ENCODE data around the gene NRXN2. TPM values are rescaled to one million over a fixed set of nuclear protein-coding genes. Genes with fewer than 3 reads are reported as not detected.

Gene NRXN2
- polyA plus RNA-seq, 1 experiment: not detected

GRCh38 chr11:64753019-64753379 is 30.0 kb upstream of the NRXN2 start:
- Histone ChIP-seq H3K27ac (ENCODE audit: low read depth, low read length) (no peak overlapping the region), H3K4me3 (ENCODE audit: low read depth, low read length) (no peak overlapping the region), H3K9me3 (ENCODE audit: control insufficient read depth, insufficient read depth, low read length) (no peaks in the 10 kb centered on the region; the same call in 1 of the 2 replicates), H3K27me3 (ENCODE audit: control insufficient read depth, insufficient read depth, low read length) (no peaks in the 10 kb centered on the region)
- TF ChIP-seq CTCF (IDR thresholded peaks at IDR 0.05; ENCODE audit: low read depth, low read length): no peak
- CTCF ChIA-PET: interaction anchor here (1.3 kb wide), 1 partner anchor 10 kb away, joined by 4 read pairs; no protein-coding TSS in a partner anchor
- no peak for DNase-seq (ENCODE audit: low read depth, low spot score)
- POLR2A ChIA-PET: no interaction called here

GRCh38 chr11:64752175-64752970 is 29.4 kb upstream of the NRXN2 start:
- CTCF ChIA-PET: interaction anchor here (1.3 kb wide), 1 partner anchor 10 kb away, joined by 4 read pairs; no protein-coding TSS in a partner anchor
- no peak for TF ChIP-seq CTCF (IDR thresholded peaks at IDR 0.05; ENCODE audit: low read depth, low read length)
- no peak for DNase-seq (ENCODE audit: low read depth, low spot score)
- POLR2A ChIA-PET: no interaction called here
- Histone ChIP-seq H3K27me3 (ENCODE audit: control insufficient read depth, insufficient read depth, low read length) (no peaks in the 10 kb centered on the region), H3K9me3 (ENCODE audit: control insufficient read depth, insufficient read depth, low read length) (no peaks in the 10 kb centered on the region; the same call in 1 of the 2 replicates), H3K27ac (ENCODE audit: low read depth, low read length) (no peak overlapping the region), H3K4me3 (ENCODE audit: low read depth, low read length) (no peak overlapping the region)

GRCh38 chr11:64751580-64751979 is 28.6 kb upstream of the NRXN2 start:
- Histone ChIP-seq H3K4me3 (ENCODE audit: low read depth, low read length) (no peak overlapping the region), H3K27ac (ENCODE audit: low read depth, low read length) (no peak overlapping the region), H3K27me3 (ENCODE audit: control insufficient read depth, insufficient read depth, low read length) (peaks cover 2% of the 10 kb centered on the region), H3K9me3 (ENCODE audit: control insufficient read depth, insufficient read depth, low read length) (no peaks in the 10 kb centered on the region; the same call in 1 of the 2 replicates)
- CTCF ChIA-PET: no interaction called here
- no peak for TF ChIP-seq CTCF (IDR thresholded peaks at IDR 0.05; ENCODE audit: low read depth, low read length)
- no peak for DNase-seq (ENCODE audit: low read depth, low spot score)
- POLR2A ChIA-PET: no interaction called here

GRCh38 chr11:64751136-64751535 is 28.1 kb upstream of the NRXN2 start:
- no peak for DNase-seq (ENCODE audit: low read depth, low spot score)
- Histone ChIP-seq H3K27me3 (ENCODE audit: control insufficient read depth, insufficient read depth, low read length) (peaks cover 7% of the 10 kb centered on the region), H3K4me3 (ENCODE audit: low read depth, low read length) (no peak overlapping the region), H3K9me3 (ENCODE audit: control insufficient read depth, insufficient read depth, low read length) (no peaks in the 10 kb centered on the region; the same call in 1 of the 2 replicates), H3K27ac (ENCODE audit: low read depth, low read length) (no peak overlapping the region)
- POLR2A ChIA-PET: no interaction called here
- CTCF ChIA-PET: no interaction called here
- TF ChIP-seq CTCF (IDR thresholded peaks at IDR 0.05; ENCODE audit: low read depth, low read length): no peak

GRCh38 chr11:64750361-64751054 is 27.5 kb upstream of the NRXN2 start:
- Histone ChIP-seq H3K27ac (ENCODE audit: low read depth, low read length) (no peak overlapping the region), H3K4me3 (ENCODE audit: low read depth, low read length) (no peak overlapping the region), H3K27me3 (ENCODE audit: control insufficient read depth, insufficient read depth, low read length) (peaks cover 12% of the 10 kb centered on the region), H3K9me3 (ENCODE audit: control insufficient read depth, insufficient read depth, low read length) (no peaks in the 10 kb centered on the region; the same call in 1 of the 2 replicates)
- no peak for TF ChIP-seq CTCF (IDR thresholded peaks at IDR 0.05; ENCODE audit: low read depth, low read length)
- POLR2A ChIA-PET: no interaction called here
- no peak for DNase-seq (ENCODE audit: low read depth, low spot score)
- CTCF ChIA-PET: no interaction called here
